Activated effector memory CD4-positive, alpha-beta T cell treated with Interleukin-2 at 50 U/mL for 16 hours (primary cell): ENCODE data around the gene TTBK2.

ENCODE experiments used
- DNase-seq: peaks from one replicate; pipeline ENCODE4 v3.0.0-alpha.2; 2020

The TTBK2 gene

GRCh38 chr15:42724276-42724675, 196.3 kb downstream of the TTBK2 start:
- DNase-seq: no peak

- DNase-seq: no peak
These were observed 197.5 kb downstream of the TTBK2 start for GRCh38 chr15:42723068-42723467.

- DNase-seq: no peak
These were observed 198.7 kb downstream of the TTBK2 start for GRCh38 chr15:42721916-42722315.

GRCh38 chr15:42721016-42721415, 199.6 kb downstream of the TTBK2 start:
- DNase-seq: no peak

GRCh38 chr15:42720071-42720470, 200.5 kb downstream of the TTBK2 start:
- no peak for DNase-seq

GRCh38 chr15:42719043-42719442, 201.5 kb downstream of the TTBK2 start:
- DNase-seq: no peak

- no peak for DNase-seq
These were observed 204.0 kb downstream of the TTBK2 start for GRCh38 chr15:42716626-42717025.

GRCh38 chr15:42716125-42716524, 204.5 kb downstream of the TTBK2 start:
- DNase-seq: no peak

- no peak for DNase-seq
These were observed 208.0 kb downstream of the TTBK2 start for GRCh38 chr15:42712584-42712983.

- DNase-seq: no peak
These were observed 208.8 kb downstream of the TTBK2 start for GRCh38 chr15:42711746-42712145.

GRCh38 chr15:42710662-42711061, 209.9 kb downstream of the TTBK2 start:
- DNase-seq: no peak

- DNase-seq: no peak
These were observed 212.6 kb downstream of the TTBK2 start for GRCh38 chr15:42707873-42708544.

GRCh38 chr15:42707068-42707467, 213.5 kb downstream of the TTBK2 start:
- DNase-seq: no peak

GRCh38 chr15:42705336-42705735, 215.2 kb downstream of the TTBK2 start:
- no peak for DNase-seq

GRCh38 chr15:42704492-42704926, 216.1 kb downstream of the TTBK2 start:
- peak; percentile 37 for DNase-seq

GRCh38 chr15:42696626-42697025, 224.0 kb downstream of the TTBK2 start:
- DNase-seq: no peak

GRCh38 chr15:42695527-42696071, 225.0 kb downstream of the TTBK2 start:
- no peak for DNase-seq

- no peak for DNase-seq
These were observed 226.2 kb downstream of the TTBK2 start for GRCh38 chr15:42694398-42694797.

GRCh38 chr15:42693942-42694341, 226.6 kb downstream of the TTBK2 start:
- DNase-seq: no peak

GRCh38 chr15:42693496-42693895, 227.1 kb downstream of the TTBK2 start:
- DNase-seq: no peak

- no peak for DNase-seq
These were observed 227.6 kb downstream of the TTBK2 start for GRCh38 chr15:42692997-42693396.

- DNase-seq: no peak
These were observed 228.0 kb downstream of the TTBK2 start for GRCh38 chr15:42692536-42692935.

- DNase-seq: no peak
These were observed 228.8 kb downstream of the TTBK2 start for GRCh38 chr15:42691770-42692169.

- no peak for DNase-seq
These were observed 229.3 kb downstream of the TTBK2 start for GRCh38 chr15:42691308-42691707.
